Coronary artery (tissue), 2 donors: Measurements from ENCODE around the gene BCLAF3.

Experiments used
- DNase-seq: peaks from one replicate; pipeline ENCODE4 v3.0.0-alpha.2; 2017; ENCODE audit warnings: low spot score
- H3K27ac ChIP-seq, 2 donors: fragments of 200-600 bp; sonication (generic); one replicate each; pipeline ENCODE4 v1.5.1; 2016 to 2019
- H3K4me3 ChIP-seq: fragments of 200-600 bp; sonication (generic); 2 replicates; pipeline ENCODE4 v1.5.1; 2016; ENCODE audit warnings: mild to moderate bottlenecking, moderate library complexity
- TF ChIP-seq, protein P1 (sequence below): fragments of 200-600 bp; sonication (generic); IDR thresholded peaks from one replicate; pipeline ENCODE4 v1.5.1; 2019; ENCODE audit warnings: antibody characterized with exemption

The BCLAF3 gene

DNA sequence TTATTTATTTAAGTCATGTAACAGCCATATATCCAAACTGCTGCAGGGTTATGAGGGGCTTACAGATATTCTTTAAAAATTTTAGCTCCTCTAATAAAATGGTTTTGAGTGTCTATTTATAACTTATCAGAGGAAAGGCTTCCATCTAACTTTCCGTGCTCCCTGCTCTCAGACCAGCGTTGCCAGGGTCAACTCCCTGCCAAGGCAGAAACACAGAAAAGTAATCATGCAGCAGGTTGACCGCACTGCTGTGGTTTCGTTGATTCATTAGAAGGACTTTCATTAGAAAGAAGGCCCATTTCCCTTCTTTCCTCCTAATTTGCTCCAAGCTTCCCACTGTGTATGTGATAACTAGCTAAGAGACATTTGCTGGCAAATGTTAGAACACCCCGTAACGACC is 33.9 kb downstream of the BCLAF3 start:
- Histone ChIP-seq H3K4me3 (no peak overlapping the region), H3K27ac (no peak overlapping the region)
- no peak for DNase-seq
- TF ChIP-seq, protein P1, sequence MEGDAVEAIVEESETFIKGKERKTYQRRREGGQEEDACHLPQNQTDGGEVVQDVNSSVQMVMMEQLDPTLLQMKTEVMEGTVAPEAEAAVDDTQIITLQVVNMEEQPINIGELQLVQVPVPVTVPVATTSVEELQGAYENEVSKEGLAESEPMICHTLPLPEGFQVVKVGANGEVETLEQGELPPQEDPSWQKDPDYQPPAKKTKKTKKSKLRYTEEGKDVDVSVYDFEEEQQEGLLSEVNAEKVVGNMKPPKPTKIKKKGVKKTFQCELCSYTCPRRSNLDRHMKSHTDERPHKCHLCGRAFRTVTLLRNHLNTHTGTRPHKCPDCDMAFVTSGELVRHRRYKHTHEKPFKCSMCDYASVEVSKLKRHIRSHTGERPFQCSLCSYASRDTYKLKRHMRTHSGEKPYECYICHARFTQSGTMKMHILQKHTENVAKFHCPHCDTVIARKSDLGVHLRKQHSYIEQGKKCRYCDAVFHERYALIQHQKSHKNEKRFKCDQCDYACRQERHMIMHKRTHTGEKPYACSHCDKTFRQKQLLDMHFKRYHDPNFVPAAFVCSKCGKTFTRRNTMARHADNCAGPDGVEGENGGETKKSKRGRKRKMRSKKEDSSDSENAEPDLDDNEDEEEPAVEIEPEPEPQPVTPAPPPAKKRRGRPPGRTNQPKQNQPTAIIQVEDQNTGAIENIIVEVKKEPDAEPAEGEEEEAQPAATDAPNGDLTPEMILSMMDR: no peak

DNA sequence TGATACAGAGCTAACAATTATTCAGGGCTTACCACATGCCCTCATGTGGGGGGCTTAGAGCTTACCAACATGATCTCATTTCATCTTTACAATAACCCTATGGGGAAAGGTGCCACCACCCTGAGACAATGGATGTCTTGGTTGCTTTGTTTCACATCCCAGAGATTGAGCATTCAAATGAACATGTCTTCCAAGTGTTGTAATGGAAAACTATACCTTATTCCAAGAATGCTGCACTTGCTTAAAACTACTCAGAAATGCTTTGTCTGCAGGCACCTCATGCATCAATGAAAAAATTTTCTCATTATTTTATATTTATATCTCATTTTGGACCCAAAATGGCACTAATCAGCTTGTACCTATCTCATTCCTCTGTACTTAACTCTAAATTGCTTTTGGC is 34.6 kb downstream of the BCLAF3 start:
- TF ChIP-seq, protein P1: no peak
- no peak overlapping the region for H3K4me3 ChIP-seq

DNA sequence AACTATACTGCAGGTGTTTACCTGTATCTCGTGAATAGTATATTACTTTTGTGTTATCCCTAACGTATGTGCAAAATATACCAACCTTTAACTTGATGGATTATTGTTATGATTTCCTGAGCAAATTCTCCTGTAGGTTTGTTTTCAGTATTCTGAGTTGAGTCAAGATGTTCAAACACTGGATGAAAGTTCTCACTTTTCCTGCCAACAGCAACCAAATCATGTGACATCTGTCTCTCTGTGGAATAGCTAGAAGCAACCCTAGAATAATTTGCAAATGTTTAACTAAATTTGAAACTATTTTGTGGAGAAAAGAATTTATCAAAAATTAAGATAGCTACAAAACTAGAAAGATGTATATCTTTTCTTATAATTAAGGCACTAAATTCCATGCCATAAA is 35.6 kb downstream of the BCLAF3 start:
- DNase-seq: no peak
- Histone ChIP-seq H3K4me3 (no peak overlapping the region), H3K27ac (no peak overlapping the region)
- TF ChIP-seq, protein P1: no peak

More for the DNA sequence above, 34.6 kb downstream of the BCLAF3 start:
- no peak for DNase-seq
- no peak overlapping the region for H3K27ac ChIP-seq

DNA sequence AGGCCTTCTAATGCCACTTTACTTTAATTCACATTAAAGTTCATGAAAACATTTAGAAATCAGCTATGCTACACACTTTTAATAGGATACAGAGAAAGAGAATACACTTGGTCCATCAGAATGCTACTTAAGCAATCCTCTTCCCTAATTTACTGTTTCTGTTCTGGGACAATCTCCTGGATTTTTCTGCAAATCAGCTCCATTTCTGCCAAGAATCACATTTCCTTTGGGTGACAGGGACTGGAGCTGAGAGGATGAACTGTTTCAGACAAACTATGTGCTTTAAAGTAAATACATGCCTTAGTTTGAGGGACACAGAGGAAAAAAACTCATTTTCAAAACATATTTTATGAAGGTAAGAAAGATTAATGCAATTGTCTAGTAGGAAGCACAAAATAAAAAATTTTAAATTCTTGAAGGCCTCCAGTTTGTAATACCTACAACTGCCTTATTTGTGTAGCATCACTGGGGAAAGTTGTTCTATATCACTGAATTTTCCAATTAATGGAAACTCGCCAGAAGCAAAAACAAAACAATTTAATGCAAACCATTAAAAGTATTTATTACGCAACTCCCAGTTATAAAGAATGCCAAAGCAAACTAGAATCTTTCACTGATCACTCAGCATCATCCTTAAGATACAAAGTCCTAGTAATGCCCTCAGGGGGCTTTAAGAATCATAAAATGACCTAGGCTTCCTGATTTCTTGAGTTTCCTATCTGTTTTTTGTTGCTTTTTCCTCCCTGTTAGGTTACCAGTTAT is 36.3 kb downstream of the BCLAF3 start:
- no peak overlapping the region for H3K27ac ChIP-seq
- DNase-seq: no peak
- TF ChIP-seq, protein P1: no peak

DNA sequence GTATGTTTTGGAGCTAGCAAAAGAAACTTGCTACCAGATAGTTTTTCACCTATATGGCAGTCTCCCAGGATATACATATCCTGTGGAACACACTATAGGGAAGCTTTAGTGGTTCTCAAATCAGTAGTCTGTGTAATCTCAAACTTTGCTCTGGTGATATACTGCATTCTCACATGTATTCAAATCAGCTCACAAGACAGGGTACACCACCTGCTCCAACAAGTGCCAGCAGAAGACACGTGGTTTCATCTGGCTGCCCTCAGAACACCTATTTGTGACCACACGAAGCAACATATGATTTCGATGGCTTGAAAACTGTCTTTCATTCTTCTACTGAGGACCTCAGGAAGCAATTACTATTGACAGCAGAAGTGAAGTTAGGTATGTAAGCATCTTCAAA is 37.7 kb downstream of the BCLAF3 start:
- Histone ChIP-seq H3K4me3 (no peak overlapping the region), H3K27ac (no peak overlapping the region)
- no peak for DNase-seq
- TF ChIP-seq, protein P1: no peak

More for the DNA sequence above, 36.3 kb downstream of the BCLAF3 start:
- no peak overlapping the region for H3K4me3 ChIP-seq

DNA sequence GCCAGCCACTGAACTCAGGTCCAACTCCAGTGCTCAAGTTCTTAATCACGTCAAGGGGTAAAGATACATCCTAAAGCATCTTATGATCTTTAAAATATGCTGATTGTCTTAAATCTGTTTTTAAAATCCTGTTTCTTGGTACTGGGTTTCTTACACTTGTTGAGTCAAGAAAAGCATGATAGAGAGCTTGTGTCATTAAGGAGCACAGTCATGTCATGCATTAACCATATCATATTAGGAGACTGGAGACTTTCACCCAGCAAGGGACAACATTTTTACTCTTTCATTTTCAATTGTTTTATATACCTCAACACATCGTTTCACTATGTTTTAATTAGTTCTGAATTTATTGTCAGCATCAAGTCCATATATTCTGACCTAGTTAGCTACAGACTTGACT is 41.5 kb downstream of the BCLAF3 start:
- Histone ChIP-seq H3K27ac (no peak overlapping the region), H3K4me3 (no peak overlapping the region)
- TF ChIP-seq, protein P1: no peak
- DNase-seq: no peak

DNA sequence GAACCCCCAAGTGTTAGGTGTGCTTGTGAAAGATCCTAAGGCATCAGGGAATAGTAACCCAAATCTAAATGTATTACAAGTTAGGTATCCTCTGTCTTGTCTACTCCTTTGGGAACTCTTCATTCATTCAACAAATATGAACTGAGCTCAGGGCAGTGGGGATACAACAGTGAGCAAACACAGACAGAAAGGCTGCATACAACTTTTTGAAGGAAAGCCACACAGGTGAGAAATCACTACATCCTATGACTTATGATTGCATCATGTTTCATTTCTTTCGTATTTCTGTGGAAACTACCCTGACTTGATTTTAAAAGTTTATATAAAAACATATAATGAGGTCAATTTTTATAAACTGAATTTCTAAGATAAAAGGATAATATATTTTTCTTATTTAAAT is 43.2 kb downstream of the BCLAF3 start:
- H3K4me3 ChIP-seq: no peak overlapping the region
- no peak for DNase-seq
- no peak overlapping the region for H3K27ac ChIP-seq
- TF ChIP-seq, protein P1: no peak
